Measurements from ENCODE around the gene SLC4A5. TPM values are rescaled to one million over a fixed set of nuclear protein-coding genes. Genes with fewer than 3 reads are reported as not detected.

Gene SLC4A5
- total RNA-seq, 1 donor from 2014 or later, result 2.2 TPM

Small RNAs within 50 kb of the gene (small RNA-seq; reads per million reads assigned to genes)
- not detected for gene RNU6-542P
- gene TAF13P2, result not detected

Other genes starting within 250 kb of the SLC4A5 start
- gene BOLA3, start 195.5 kb downstream of the SLC4A5 start, total RNA-seq, result 24.5 TPM
- 52.6 TPM for gene MOB1A, start 164.5 kb downstream of the SLC4A5 start, total RNA-seq
- 37.0 TPM for gene MTHFD2, start 144.8 kb downstream of the SLC4A5 start, total RNA-seq
- 97.2 TPM for gene DCTN1, start 36.9 kb upstream of the SLC4A5 start, total RNA-seq
- 0.62 TPM for gene C2orf81, start 78.2 kb upstream of the SLC4A5 start, total RNA-seq
- gene WDR54, start 78.3 kb upstream of the SLC4A5 start, total RNA-seq, result 30.7 TPM
- gene RTKN, start 98.5 kb upstream of the SLC4A5 start, total RNA-seq, result 6.7 TPM
- 15.3 TPM for gene INO80B, start 111.7 kb upstream of the SLC4A5 start, total RNA-seq
- gene WBP1, start 115.0 kb upstream of the SLC4A5 start, total RNA-seq, result 23.6 TPM
- gene MOGS, start 122.0 kb upstream of the SLC4A5 start, total RNA-seq, result 22.5 TPM
- gene MRPL53, start 129.3 kb upstream of the SLC4A5 start, total RNA-seq, result 11.5 TPM
- gene CCDC142, start 139.6 kb upstream of the SLC4A5 start, total RNA-seq, result 35.6 TPM
- gene TTC31, start 139.7 kb upstream of the SLC4A5 start, total RNA-seq, result 5.9 TPM
- gene LBX2, start 156.2 kb upstream of the SLC4A5 start, total RNA-seq, result not detected
- 6.4 TPM for gene PCGF1, start 164.3 kb upstream of the SLC4A5 start, total RNA-seq
- not detected for gene TLX2, start 171.0 kb upstream of the SLC4A5 start, total RNA-seq
- gene DQX1, start 182.8 kb upstream of the SLC4A5 start, total RNA-seq, result not detected
- 40.4 TPM for gene AUP1, start 186.3 kb upstream of the SLC4A5 start, total RNA-seq
- gene HTRA2, start 186.5 kb upstream of the SLC4A5 start, total RNA-seq, result 56.3 TPM
- 16.1 TPM for gene LOXL3, start 210.5 kb upstream of the SLC4A5 start, total RNA-seq
- 3.4 TPM for gene DOK1, start 211.3 kb upstream of the SLC4A5 start, total RNA-seq